Measurements from ENCODE around the gene OR52N2. TPM values are rescaled to one million over a fixed set of nuclear protein-coding genes. Genes with fewer than 3 reads are reported as not detected.

The OR52N2 gene
- total RNA-seq: not detected in 2 replicates
- polyA plus RNA-seq: not detected in 2 replicates

- no peaks in the 10 kb centered on the region for H3K9me3 ChIP-seq (ENCODE audit: low read depth)
- no peaks in the 10 kb centered on the region for H3K4me1 ChIP-seq (ENCODE audit: low read depth)
- peak; percentile 85 for TF ChIP-seq CTCF (IDR thresholded peaks at IDR 0.05; ENCODE audit: low read depth, low read length)
- peak; percentile 81 to 82 for DNase-seq (ENCODE audit: low read depth in 1 of 2, low spot score in 1 of 2)
- H3K27me3 ChIP-seq: no peaks in the 10 kb centered on the region
- H3K27ac ChIP-seq: no peak within 1 kb of the TSS
- no peaks in the 10 kb centered on the region for H3K36me3 ChIP-seq
- H3K4me3 ChIP-seq: peak within 1 kb of the TSS; percentile 16
Observed at GRCh38 chr11:5808500-5809121, at the start of gene OR52N2. Gene OR52N2, plus strand, starts transcription at chr11:5808924. Its CDS starts 11,412 bp downstream, at chr11:5820336.

GRCh38 chr11:5767056-5767455, 41.7 kb upstream of the OR52N2 start:
- Histone ChIP-seq H3K9me3 (ENCODE audit: low read depth) (no peaks in the 10 kb centered on the region), H3K27ac (no peak overlapping the region), H3K4me3 (no peak overlapping the region), H3K4me1 (ENCODE audit: low read depth) (no peaks in the 10 kb centered on the region), H3K27me3 (no peaks in the 10 kb centered on the region), H3K36me3 (no peaks in the 10 kb centered on the region)
- DNase-seq (ENCODE audit: low read depth in 1 of 2, low spot score in 1 of 2): no peak
- TF ChIP-seq CTCF (IDR thresholded peaks at IDR 0.05; ENCODE audit: low read depth, low read length): no peak

GRCh38 chr11:5783255-5783654, 25.5 kb upstream of the OR52N2 start, which contains the start of gene OR52N5:
Gene OR52N5, minus strand, starts transcription at chr11:5783355. Its CDS starts 4,721 bp downstream, at chr11:5778634.
- Histone ChIP-seq H3K36me3 (no peaks in the 10 kb centered on the region), H3K27ac (no peak within 1 kb of the TSS), H3K4me3 (no peak within 1 kb of the TSS), H3K27me3 (no peaks in the 10 kb centered on the region), H3K4me1 (ENCODE audit: low read depth) (no peaks in the 10 kb centered on the region), H3K9me3 (ENCODE audit: low read depth) (no peaks in the 10 kb centered on the region)
- no peak for TF ChIP-seq CTCF (IDR thresholded peaks at IDR 0.05; ENCODE audit: low read depth, low read length)
- no peak for DNase-seq (ENCODE audit: low read depth in 1 of 2, low spot score in 1 of 2)

GRCh38 chr11:5791165-5791564, 17.6 kb upstream of the OR52N2 start, which contains the start of gene OR52N1:
Gene OR52N1, minus strand, starts transcription at chr11:5791265. Its CDS starts 2,449 bp downstream, at chr11:5788816.
- no peak for DNase-seq (ENCODE audit: low read depth in 1 of 2, low spot score in 1 of 2)
- TF ChIP-seq CTCF (IDR thresholded peaks at IDR 0.05; ENCODE audit: low read depth, low read length): no peak
- no peaks in the 10 kb centered on the region for H3K27me3 ChIP-seq
- no peaks in the 10 kb centered on the region for H3K36me3 ChIP-seq
- no peak within 1 kb of the TSS for H3K27ac ChIP-seq
- no peaks in the 10 kb centered on the region for H3K4me1 ChIP-seq (ENCODE audit: low read depth)
- no peak within 1 kb of the TSS for H3K4me3 ChIP-seq
- no peaks in the 10 kb centered on the region for H3K9me3 ChIP-seq (ENCODE audit: low read depth)

GRCh38 chr11:5796541-5796940, 12.2 kb upstream of the OR52N2 start:
- Histone ChIP-seq H3K4me1 (ENCODE audit: low read depth) (no peaks in the 10 kb centered on the region), H3K27ac (no peak overlapping the region), H3K36me3 (no peaks in the 10 kb centered on the region), H3K4me3 (no peak overlapping the region), H3K27me3 (no peaks in the 10 kb centered on the region), H3K9me3 (ENCODE audit: low read depth) (no peaks in the 10 kb centered on the region)
- no peak for TF ChIP-seq CTCF (IDR thresholded peaks at IDR 0.05; ENCODE audit: low read depth, low read length)
- DNase-seq (ENCODE audit: low read depth in 1 of 2, low spot score in 1 of 2): no peak

All from cardiac muscle cell (in vitro differentiated cells and primary cell).